ENCODE data around the gene BAHCC1.

DNA sequence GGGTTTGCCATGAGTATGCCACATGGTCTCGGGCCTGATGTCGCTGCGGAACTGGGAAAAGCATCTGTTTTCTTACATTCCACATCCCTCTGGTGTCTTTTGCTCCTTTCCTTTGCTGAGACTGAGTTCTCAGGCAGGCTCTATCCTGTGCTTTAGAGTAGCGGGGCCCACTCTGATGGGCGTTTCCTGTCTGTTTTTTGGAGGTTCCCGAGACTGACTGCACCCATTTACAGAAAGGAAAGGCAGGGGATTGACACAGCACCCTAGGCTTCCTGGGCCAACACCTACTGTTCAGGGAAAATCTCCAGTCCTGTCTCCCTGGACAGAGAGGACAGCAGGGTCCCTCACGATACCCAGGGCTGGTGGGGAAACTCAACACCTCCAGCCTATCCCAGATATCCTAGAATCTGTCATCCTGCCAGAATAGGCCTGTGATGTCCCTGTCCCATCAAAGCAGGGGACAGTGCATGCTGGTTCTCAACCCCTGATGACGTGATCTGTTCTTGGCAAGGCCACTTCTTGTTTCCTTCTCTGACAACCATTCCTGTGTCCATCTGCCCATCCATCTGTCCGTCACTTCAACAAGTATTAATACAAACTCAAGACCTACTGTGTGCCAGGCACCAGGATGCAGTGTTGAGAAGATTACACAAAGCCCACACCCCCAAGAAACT is 75.2 kb downstream of the BAHCC1 start:
- no peak for TF ChIP-seq POLR2A (IDR thresholded peaks at IDR 0.05; ENCODE audit: low read length)
- TF ChIP-seq GATA1 (IDR thresholded peaks at IDR 0.05; ENCODE audit: low read depth, low read length): no peak
